Neural cell (in vitro differentiated cells): Measurements from ENCODE around the gene SMC1A. TPM values are rescaled to one million over a fixed set of nuclear protein-coding genes. Genes with fewer than 3 reads are reported as not detected.

Experiments
- H2AFZ ChIP-seq: fragments of 200-600, 300-800 bp; sonication (generic), shearing (Covaris generic); 2 replicates; pipeline ENCODE4 v1.6.0; 2014; ENCODE audit warnings: low read depth, mild to moderate bottlenecking, antibody characterized with exemption, low read length, moderate library complexity
- H3F3A ChIP-seq: fragments of 200-600 bp; shearing (Covaris generic); 2 replicates; pipeline ENCODE4 v1.6.1; 2016; ENCODE audit warnings: mild to moderate bottlenecking, moderate library complexity, mixed read lengths, antibody characterized with exemption, low read length; ENCODE audit not compliant: insufficient read depth, poor library complexity, severe bottlenecking
- H3K27ac ChIP-seq: fragments of 200-600, 300-800 bp; sonication (generic), shearing (Covaris generic); 2 replicates; pipeline ENCODE4 v1.5.1; 2014; ENCODE audit warnings: mild to moderate bottlenecking, low read length, moderate library complexity
- H3K27me3 ChIP-seq: fragments of 300-800, 200-600 bp; sonication (generic), shearing (Covaris generic); 2 replicates; pipeline ENCODE4 v1.6.0; 2014; ENCODE audit warnings: mild to moderate bottlenecking, low read depth, low read length, moderate library complexity; ENCODE audit not compliant: insufficient read depth
- H3K36me3 ChIP-seq: fragments of 300-800, 200-600 bp; sonication (generic), shearing (Covaris generic); 2 replicates; pipeline ENCODE4 v1.5.1; 2014; ENCODE audit warnings: mild to moderate bottlenecking, antibody characterized with exemption, low read length, moderate library complexity; ENCODE audit not compliant: insufficient read depth
- H3K4me2 ChIP-seq: fragments of 300-800, 200-600 bp; sonication (generic), shearing (Covaris generic); 2 replicates; pipeline ENCODE4 v1.6.0; 2014; ENCODE audit warnings: mild to moderate bottlenecking, low read length
- H3K4me3 ChIP-seq: fragments of 300-800, 200-600 bp; sonication (generic), shearing (Covaris generic); 2 replicates; pipeline ENCODE4 v1.5.1; 2014; ENCODE audit warnings: mild to moderate bottlenecking, low read length, moderate library complexity
- H3K79me2 ChIP-seq: fragments of 200-600 bp; shearing (Covaris generic); replicated peaks from 2 replicates; pipeline ENCODE4 v1.6.0; 2014; ENCODE audit warnings: mild to moderate bottlenecking, low read length, moderate library complexity; ENCODE audit not compliant: insufficient read depth
- H3K9ac ChIP-seq: fragments of 300-800, 200-600 bp; sonication (generic), shearing (Covaris generic); 2 replicates; pipeline ENCODE4 v1.6.1; 2016; ENCODE audit warnings: mild to moderate bottlenecking, low read length, mixed read lengths
- H3K9me2 ChIP-seq: fragments of 200-600 bp; shearing (Covaris generic); 2 replicates; pipeline ENCODE4 v1.6.1; 2016; ENCODE audit warnings: mild to moderate bottlenecking, low read length, mixed read lengths; ENCODE audit not compliant: insufficient read depth
- H3K9me3 ChIP-seq: fragments of 200-600, 300-800 bp; sonication (generic), shearing (Covaris generic); 2 replicates; pipeline ENCODE4 v1.6.1; 2016; ENCODE audit warnings: mild to moderate bottlenecking, mixed run types, low read length, moderate library complexity, mixed read lengths
- H4K20me1 ChIP-seq: fragments of 200-600 bp; shearing (Covaris generic); 2 replicates; pipeline ENCODE4 v1.6.1; 2016; ENCODE audit warnings: mild to moderate bottlenecking, mixed run types; ENCODE audit not compliant: insufficient read depth
- CTCF ChIP-seq: fragments of 450-650 bp; IDR thresholded peaks from 2 replicates; pipeline ENCODE4 v1.5.1; 2014; ENCODE audit warnings: antibody characterized with exemption, mild to moderate bottlenecking, moderate library complexity; ENCODE audit not compliant: poor library complexity, severe bottlenecking
- EP300 ChIP-seq: fragments of 450-650 bp; conservative IDR thresholded peaks from 2 replicates; pipeline ENCODE4 v1.6.1; 2014; ENCODE audit warnings: antibody characterized with exemption, mild to moderate bottlenecking, moderate library complexity; ENCODE audit not compliant: poor library complexity, severe bottlenecking
- EZH2 ChIP-seq: fragments of 200-600, 300-800 bp; shearing (Covaris generic), sonication (generic); IDR thresholded peaks from 2 replicates; pipeline ENCODE4 v1.6.1; 2014; ENCODE audit warnings: antibody characterized with exemption, low read length, borderline replicate concordance, mild to moderate bottlenecking; ENCODE audit not compliant: insufficient read depth, poor library complexity, severe bottlenecking
- MXI1 ChIP-seq: fragments of 450-650 bp; conservative IDR thresholded peaks from 2 replicates; pipeline ENCODE4 v1.6.1; 2014; ENCODE audit warnings: antibody characterized with exemption, mild to moderate bottlenecking; ENCODE audit not compliant: poor library complexity, severe bottlenecking
- POLR2AphosphoS5 ChIP-seq: IDR thresholded peaks from 2 replicates; pipeline ENCODE4 v1.6.1; 2012
- RAD21 ChIP-seq: fragments of 450-650 bp; conservative IDR thresholded peaks from 2 replicates; pipeline ENCODE4 v1.6.1; 2014; ENCODE audit warnings: antibody characterized with exemption, mild to moderate bottlenecking, moderate library complexity
- REST ChIP-seq: IDR thresholded peaks from 2 replicates; pipeline ENCODE4 v1.6.1; 2012; ENCODE audit warnings: borderline replicate concordance
- SMC3 ChIP-seq: fragments of 450-650 bp; conservative IDR thresholded peaks from 2 replicates; pipeline ENCODE4 v1.6.1; 2014; ENCODE audit warnings: antibody characterized with exemption, mild to moderate bottlenecking, moderate library complexity; ENCODE audit not compliant: poor library complexity
- TAF1 ChIP-seq: IDR thresholded peaks from 2 replicates; pipeline ENCODE4 v1.6.1; 2012; ENCODE audit warnings: low read depth
- polyA plus RNA-seq: library from polyadenylated mRNA; depleted of rRNA; stranded (reverse); fragments of >200 nt; gene quantifications from 2 replicates; pipeline ENCODE4 v1.2.3, GENCODE V29; 2014

SMC1A gene
- polyA plus RNA-seq, 1 donor from 2014 or later = 11.4 TPM

- Histone ChIP-seq H3K4me3 (no peak overlapping the region), H3K9me2 (no peaks in the 10 kb centered on the region), H3K4me2 (no peak overlapping the region), H3K9me3 (no peaks in the 10 kb centered on the region), H4K20me1 (no peaks in the 10 kb centered on the region), H2AFZ (no peak overlapping the region), H3K9ac (no peak overlapping the region), H3K27me3 (no peaks in the 10 kb centered on the region), H3K27ac (no peak overlapping the region), H3K36me3 (no peaks in the 10 kb centered on the region), H3F3A (no peaks in the 10 kb centered on the region), H3K79me2 (no peaks in the 10 kb centered on the region)
- no peak for TF ChIP-seq MXI1
- TF ChIP-seq EP300 = no peak
- no peak for TF ChIP-seq RAD21
- TF ChIP-seq TAF1 = no peak
These were observed 85.4 kb downstream of the SMC1A start for GRCh38 chrX:53337101-53337500.

GRCh38 chrX:53333853-53334252, 88.6 kb downstream of the SMC1A start:
- no peak overlapping the region for H3K4me2 ChIP-seq
- H3K79me2 ChIP-seq = no peaks in the 10 kb centered on the region
- H3K27me3 ChIP-seq = no peaks in the 10 kb centered on the region
- H3K9me2 ChIP-seq = no peaks in the 10 kb centered on the region
- H2AFZ ChIP-seq = no peak overlapping the region
- no peaks in the 10 kb centered on the region for H3K36me3 ChIP-seq
- no peaks in the 10 kb centered on the region for H3K9me3 ChIP-seq
- no peak overlapping the region for H3K4me3 ChIP-seq
- H3F3A ChIP-seq = no peaks in the 10 kb centered on the region
- no peak overlapping the region for H3K9ac ChIP-seq
- no peak overlapping the region for H3K27ac ChIP-seq
- H4K20me1 ChIP-seq = no peaks in the 10 kb centered on the region
- TF ChIP-seq RAD21 (no peak), EP300 (no peak), SMC3 (no peak), MXI1 (no peak), EZH2 (no peak), POLR2AphosphoS5 (no peak), TAF1 (no peak), REST (no peak), CTCF (no peak)
